Subcutaneous adipose tissue (tissue), 4 donors: ENCODE data around the gene HOXD10. TPM values are rescaled to one million over a fixed set of nuclear protein-coding genes. Genes with fewer than 3 reads are reported as not detected.

ENCODE experiments used
- total RNA-seq, 4 donors: library from RNA; depleted of rRNA; stranded (reverse); fragments of >200 nt; gene quantifications; one replicate each; pipeline ENCODE4 v1.1.0, GENCODE V29; 2016
- TF ChIP-seq, protein P1 (sequence below): fragments of 450-650 bp; IDR thresholded peaks from one replicate; pipeline ENCODE4 v1.5.1; 2016; ENCODE audit warnings: low read depth, mild to moderate bottlenecking, control low read depth, antibody characterized with exemption, moderate library complexity

Gene HOXD10
- total RNA-seq, 4 donors from 2014 or later, result 0.17 to 0.66 TPM; not detected in 2

DNA sequence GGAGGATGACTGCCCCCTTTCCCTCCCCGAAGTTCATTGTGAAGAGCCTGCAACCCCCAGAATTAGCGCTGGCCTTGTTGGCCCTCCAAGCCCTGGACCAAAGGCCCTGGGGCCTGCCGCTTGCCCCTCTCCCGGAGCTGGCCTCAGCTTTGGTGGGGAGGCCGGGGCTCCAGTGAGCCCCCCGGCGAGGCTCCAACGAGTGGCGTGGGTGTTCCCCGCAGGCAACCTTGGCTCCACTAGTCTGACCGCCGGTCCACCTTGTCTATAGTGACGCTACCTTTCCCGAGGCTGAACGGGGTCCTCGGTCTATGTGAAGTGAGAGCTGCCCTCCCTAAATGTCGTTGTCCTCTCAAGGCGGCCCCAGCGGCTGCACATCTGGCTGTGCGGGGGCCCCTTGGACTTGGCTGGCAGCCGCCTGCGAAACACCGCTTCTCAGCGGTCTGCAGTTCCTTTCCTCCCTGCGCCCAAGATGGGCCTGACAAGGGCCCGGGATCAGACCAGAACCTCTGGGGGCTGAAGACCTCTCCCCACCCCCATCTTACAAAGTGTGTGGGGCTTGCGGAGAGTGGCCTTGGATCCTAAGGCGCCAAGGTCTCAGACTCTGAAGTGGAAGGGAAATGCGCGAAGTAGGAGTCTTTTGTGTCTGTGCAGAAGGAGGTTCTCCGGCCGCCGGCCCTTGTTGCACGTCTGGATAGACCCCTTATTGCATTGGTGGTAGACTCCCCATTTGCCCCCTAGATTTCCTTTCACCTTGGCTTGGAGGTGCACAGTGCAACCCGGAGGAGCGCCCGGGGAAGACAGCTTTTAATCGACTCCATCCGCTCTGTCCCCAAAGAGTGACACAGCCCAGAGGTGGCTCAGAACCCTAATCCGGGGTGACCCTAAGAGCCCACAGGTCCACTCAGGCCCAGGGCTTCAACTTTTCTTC is 3.9 kb upstream of the HOXD10 start:
- TF ChIP-seq, protein P1, sequence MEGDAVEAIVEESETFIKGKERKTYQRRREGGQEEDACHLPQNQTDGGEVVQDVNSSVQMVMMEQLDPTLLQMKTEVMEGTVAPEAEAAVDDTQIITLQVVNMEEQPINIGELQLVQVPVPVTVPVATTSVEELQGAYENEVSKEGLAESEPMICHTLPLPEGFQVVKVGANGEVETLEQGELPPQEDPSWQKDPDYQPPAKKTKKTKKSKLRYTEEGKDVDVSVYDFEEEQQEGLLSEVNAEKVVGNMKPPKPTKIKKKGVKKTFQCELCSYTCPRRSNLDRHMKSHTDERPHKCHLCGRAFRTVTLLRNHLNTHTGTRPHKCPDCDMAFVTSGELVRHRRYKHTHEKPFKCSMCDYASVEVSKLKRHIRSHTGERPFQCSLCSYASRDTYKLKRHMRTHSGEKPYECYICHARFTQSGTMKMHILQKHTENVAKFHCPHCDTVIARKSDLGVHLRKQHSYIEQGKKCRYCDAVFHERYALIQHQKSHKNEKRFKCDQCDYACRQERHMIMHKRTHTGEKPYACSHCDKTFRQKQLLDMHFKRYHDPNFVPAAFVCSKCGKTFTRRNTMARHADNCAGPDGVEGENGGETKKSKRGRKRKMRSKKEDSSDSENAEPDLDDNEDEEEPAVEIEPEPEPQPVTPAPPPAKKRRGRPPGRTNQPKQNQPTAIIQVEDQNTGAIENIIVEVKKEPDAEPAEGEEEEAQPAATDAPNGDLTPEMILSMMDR, result no peak

DNA sequence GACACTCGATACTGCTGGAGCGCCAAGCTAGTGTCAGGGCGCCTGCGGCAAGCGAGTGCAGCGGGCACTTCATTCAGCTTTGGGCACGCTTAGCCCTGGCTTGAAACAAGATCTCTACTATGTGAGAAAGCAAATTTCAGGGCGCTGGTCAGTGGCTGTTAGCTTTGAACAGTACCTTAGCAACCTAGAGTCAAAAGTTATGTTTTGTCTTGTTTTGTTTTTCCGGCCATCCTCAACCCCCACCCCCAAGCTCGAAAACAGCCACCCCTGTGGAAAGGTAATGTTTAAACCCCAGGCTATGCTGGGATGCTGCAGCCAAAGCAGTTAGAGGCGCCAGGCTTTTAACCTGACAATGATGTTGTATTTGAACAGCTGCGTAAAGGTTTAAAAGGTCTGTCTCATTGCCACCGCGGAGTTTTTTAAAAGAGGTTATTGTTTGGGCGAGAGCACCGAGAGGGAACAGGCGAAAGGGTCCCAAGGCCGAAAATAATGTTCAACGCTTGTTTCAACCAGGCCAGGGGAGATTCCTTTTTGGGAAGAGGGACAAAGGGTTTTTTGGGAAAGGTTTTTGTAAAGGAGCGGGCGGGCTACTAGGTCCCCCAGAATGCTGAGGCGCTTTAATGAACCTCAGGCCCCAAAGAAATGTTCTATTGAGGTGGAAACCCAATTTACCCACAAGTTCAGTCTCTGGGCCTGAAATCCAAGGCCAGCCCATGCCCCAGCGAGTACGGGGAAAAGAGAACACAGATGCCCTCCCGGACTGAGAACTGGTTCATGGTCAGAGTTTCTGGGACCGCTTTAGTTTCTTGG is 2.3 kb upstream of the HOXD10 start:
- TF ChIP-seq, protein P1, result no peak

DNA sequence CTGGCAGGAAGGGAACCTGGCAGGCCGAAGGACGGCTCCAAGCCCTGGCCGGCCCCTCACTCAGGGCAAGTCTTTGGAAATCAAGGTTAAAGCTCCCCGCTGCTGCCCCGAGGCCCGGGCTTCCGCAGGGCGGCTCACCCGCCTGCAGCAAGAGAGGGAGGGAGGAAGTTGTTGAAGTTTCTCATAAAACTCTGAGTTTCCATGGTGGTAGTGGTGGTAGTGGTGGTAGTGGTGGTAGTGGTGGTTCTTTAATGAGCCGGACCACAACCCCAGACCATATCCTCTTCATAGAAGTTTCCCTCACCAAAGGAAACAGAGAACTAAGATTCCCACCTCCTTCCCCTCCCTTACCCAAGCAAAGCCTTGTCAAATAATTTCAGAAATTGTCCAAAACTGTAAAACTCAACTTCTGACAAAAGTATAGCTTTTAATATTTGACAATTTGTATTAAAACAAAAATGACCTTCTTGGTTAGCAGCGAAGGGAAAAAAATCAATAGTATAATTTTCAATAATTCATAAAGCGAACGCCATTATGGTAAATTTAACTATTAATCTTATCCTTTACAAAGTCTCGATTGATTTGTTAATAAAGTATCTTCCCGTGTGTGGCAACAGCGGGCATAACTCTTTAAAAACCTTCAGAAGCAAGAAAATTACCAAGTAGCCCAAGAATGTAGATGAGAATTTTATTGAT is 1.5 kb upstream of the HOXD10 start:
- TF ChIP-seq, protein P1, result no peak

DNA sequence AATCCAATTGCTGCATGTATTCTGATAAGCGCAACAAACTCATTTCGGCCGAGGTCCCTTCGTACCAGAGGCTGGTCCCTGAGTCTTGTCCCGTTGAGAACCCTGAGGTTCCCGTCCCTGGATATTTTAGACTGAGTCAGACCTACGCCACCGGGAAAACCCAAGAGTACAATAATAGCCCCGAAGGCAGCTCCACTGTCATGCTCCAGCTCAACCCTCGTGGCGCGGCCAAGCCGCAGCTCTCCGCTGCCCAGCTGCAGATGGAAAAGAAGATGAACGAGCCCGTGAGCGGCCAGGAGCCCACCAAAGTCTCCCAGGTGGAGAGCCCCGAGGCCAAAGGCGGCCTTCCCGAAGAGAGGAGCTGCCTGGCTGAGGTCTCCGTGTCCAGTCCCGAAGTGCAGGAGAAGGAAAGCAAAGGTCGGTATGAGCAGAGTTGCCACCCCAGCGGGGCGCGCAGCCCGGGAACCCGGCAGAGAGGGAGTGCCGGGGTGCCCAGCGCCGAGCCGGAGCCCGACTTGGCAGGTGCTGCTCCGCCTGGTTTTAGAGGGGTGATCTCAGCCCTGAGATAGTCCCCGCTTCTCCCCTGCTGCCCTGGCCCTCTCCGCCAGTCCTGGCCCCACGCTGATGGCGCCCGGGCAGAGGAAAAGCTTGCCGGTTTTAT is 714 bp downstream of the HOXD10 start:
- TF ChIP-seq, protein P1, result no peak

DNA sequence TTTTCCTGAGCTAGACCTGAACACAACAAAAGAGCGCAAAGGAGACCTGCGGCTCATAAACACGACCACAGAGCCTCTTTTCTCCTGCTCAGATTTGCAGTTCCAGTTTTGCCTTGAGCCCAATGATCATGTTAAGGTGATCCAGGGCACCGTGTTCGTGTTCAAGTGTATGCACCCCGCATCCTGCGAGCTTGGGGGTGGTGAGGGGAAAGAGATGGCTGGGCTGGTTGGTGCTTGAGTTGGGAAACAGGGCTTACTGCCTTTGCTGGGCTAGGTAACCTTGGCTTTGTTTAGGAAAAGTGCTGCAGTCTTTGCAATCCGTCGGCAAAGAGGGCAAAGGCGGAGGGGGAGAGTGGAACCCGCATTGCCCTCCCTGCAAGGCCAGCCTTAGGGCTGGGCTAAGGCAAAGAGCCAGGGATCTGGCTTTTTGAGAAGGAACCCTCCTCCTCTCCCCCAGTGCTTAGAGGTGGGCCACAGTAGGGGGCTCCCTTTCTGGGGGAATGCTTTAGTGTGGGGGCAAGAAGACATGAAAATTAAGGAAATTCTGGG is 1.3 kb downstream of the HOXD10 start:
- TF ChIP-seq, protein P1, result no peak

DNA sequence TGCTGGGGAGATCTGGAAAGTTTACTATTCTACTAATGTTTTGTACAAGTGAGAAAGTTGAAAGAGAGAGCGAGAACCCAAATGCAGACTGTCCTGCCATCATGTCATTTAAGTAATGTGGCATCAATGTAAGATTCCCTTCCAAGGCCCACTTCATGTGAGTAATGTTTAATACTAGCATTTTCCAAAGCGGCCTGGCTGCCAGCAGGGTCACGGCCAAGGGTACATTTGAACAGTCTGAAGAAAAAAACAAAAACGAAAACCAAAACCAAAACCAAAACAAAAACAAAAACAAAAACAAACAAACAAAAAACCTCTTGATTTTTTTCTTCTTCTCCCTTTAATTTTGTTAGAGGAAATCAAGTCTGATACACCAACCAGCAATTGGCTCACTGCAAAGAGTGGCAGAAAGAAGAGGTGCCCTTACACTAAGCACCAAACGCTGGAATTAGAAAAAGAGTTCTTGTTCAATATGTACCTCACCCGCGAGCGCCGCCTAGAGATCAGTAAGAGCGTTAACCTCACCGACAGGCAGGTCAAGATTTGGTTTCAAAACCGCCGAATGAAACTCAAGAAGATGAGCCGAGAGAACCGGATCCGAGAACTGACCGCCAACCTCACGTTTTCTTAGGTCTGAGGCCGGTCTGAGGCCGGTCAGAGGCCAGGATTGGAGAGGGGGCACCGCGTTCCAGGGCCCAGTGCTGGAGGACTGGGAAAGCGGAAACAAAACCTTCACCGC is 2.2 kb downstream of the HOXD10 start:
- TF ChIP-seq, protein P1, result no peak
